Naive thymus-derived CD4-positive, alpha-beta T cell (primary cell): ENCODE measurements around the gene SCMH1. TPM values are rescaled to one million over a fixed set of nuclear protein-coding genes. Genes with fewer than 3 reads are reported as not detected.
"Not testable (repeated sequence)": the region's sequence is repeated elsewhere in the genome, so short reads cannot be mapped to it uniquely, and the experiment has no call there.

Experiments
- ATAC-seq: fragments of 150-1000 bp; cut with Tn5 transposase; 2 replicates; pipeline ENCODE4 v1.10.0; 2021; ENCODE audit warnings: mild to moderate bottlenecking, moderate library complexity
- CTCF ChIA-PET: fragments of 350-600 bp; sonication (Branson Sonifier 250); formaldehyde crosslinking; loops from one replicate; lab custom pipeline; 2021; ENCODE audit warnings: antibody characterized with exemption; lab: Charles Lee
- POLR2A ChIA-PET: fragments of 350-600 bp; sonication (Branson Sonifier 250); formaldehyde crosslinking; loops from one replicate; lab custom pipeline; 2021; ENCODE audit warnings: antibody characterized with exemption, inconsistent platforms; lab: Charles Lee
- DNase-seq, 9 donors: peaks; one replicate each; pipeline versions ENCODE4 v3.0.0 to v3.0.0-alpha.2; 2020 to 2022; ENCODE audit warnings: mixed read lengths in 1 of 9
- H3K27ac ChIP-seq: one replicate; pipeline ENCODE4 v1.7.0; 2013; ENCODE audit warnings: mild to moderate bottlenecking, low read depth, low read length, moderate library complexity
- H3K27me3 ChIP-seq, 2 donors: one replicate each; pipeline ENCODE4 v1.7.0; 2013; ENCODE audit warnings: low read length in 2 of 2, mild to moderate bottlenecking in 2 of 2, moderate library complexity in 2 of 2; ENCODE audit not compliant: control insufficient read depth in 2 of 2, insufficient read depth in 2 of 2
- H3K36me3 ChIP-seq, 3 experiments: 1 replicate in 2 of 3; 2 replicates in 1 of 3; pipeline ENCODE4 v1.7.0; 2013; ENCODE audit warnings: low read length in 3 of 3, mild to moderate bottlenecking in 3 of 3, moderate library complexity in 1 of 3; ENCODE audit not compliant: insufficient read depth in 3 of 3, control insufficient read depth in 2 of 3
- H3K4me1 ChIP-seq, 2 donors: one replicate each; pipeline ENCODE4 v1.7.0; 2013; ENCODE audit warnings: low read length in 2 of 2, mild to moderate bottlenecking in 2 of 2, moderate library complexity in 1 of 2; ENCODE audit not compliant: control insufficient read depth in 2 of 2, insufficient read depth in 2 of 2
- H3K4me3 ChIP-seq: 2 replicates; pipeline ENCODE4 v1.7.0; 2013; ENCODE audit warnings: mild to moderate bottlenecking, low read length
- H3K9me3 ChIP-seq, 3 experiments: 1 replicate in 2 of 3; 2 replicates in 1 of 3; pipeline ENCODE4 v1.7.0; 2013; ENCODE audit warnings: low read length in 3 of 3; ENCODE audit not compliant: control insufficient read depth in 2 of 3
- H3K27ac Mint-ChIP-seq, 9 donors: one replicate each; pipeline ENCODE4 v1.8.0; 2020 to 2022; ENCODE audit warnings: mixed read lengths in 9 of 9, mild to moderate bottlenecking in 8 of 9, moderate library complexity in 5 of 9, inconsistent platforms in 2 of 9
- H3K27me3 Mint-ChIP-seq, 5 donors: one replicate each; pipeline ENCODE4 v1.8.0; 2021 to 2022; ENCODE audit warnings: mixed read lengths in 5 of 5, mild to moderate bottlenecking in 1 of 5
- H3K36me3 Mint-ChIP-seq, 5 donors: one replicate each; pipeline ENCODE4 v1.8.0; 2020 to 2022; ENCODE audit warnings: mixed read lengths in 5 of 5, mild to moderate bottlenecking in 3 of 5, inconsistent platforms in 1 of 5
- H3K4me1 Mint-ChIP-seq, 7 donors: one replicate each; pipeline ENCODE4 v1.8.0; 2020 to 2022; ENCODE audit warnings: mixed read lengths in 7 of 7, mild to moderate bottlenecking in 3 of 7, inconsistent platforms in 1 of 7
- H3K4me3 Mint-ChIP-seq, 10 donors: one replicate each; pipeline ENCODE4 v1.8.0; 2020 to 2022; ENCODE audit warnings: mild to moderate bottlenecking in 10 of 10, mixed read lengths in 10 of 10, moderate library complexity in 6 of 10, inconsistent platforms in 2 of 10
- H3K9me3 Mint-ChIP-seq, 11 donors: one replicate each; pipeline ENCODE4 v1.8.0; 2020 to 2022; ENCODE audit warnings: mixed read lengths in 11 of 11, mild to moderate bottlenecking in 4 of 11, inconsistent platforms in 1 of 11, moderate library complexity in 1 of 11
- intact Hi-C, 2 donors: fragments of 100-400 bp; cut with micrococcal nuclease; formaldehyde crosslinking; loops; one replicate each; pipeline ENCODE4 v1.15.1; 2023
- polyA plus RNA-seq, 2 donors: library from polyadenylated mRNA; unstranded; fragments of 300-500 nt; fragmentation: Illumina TruSeq; gene quantifications; one replicate each; pipeline ENCODE4 v1.2.3, GENCODE V29; 2021
- total RNA-seq, 6 experiments: library from RNA in 5 of 6; stranded (reverse) in 5 of 6; gene quantifications; 1 replicate in 5 of 6; 2 replicates in 1 of 6; pipeline ENCODE4 v1.2.3 and lab custom pipeline; 2021 to 2026

Gene SCMH1
- total and polyA plus RNA-seq, 7 experiments from 2014 or later = 3.6 to 18.6 (median 16.8) TPM

DNA sequence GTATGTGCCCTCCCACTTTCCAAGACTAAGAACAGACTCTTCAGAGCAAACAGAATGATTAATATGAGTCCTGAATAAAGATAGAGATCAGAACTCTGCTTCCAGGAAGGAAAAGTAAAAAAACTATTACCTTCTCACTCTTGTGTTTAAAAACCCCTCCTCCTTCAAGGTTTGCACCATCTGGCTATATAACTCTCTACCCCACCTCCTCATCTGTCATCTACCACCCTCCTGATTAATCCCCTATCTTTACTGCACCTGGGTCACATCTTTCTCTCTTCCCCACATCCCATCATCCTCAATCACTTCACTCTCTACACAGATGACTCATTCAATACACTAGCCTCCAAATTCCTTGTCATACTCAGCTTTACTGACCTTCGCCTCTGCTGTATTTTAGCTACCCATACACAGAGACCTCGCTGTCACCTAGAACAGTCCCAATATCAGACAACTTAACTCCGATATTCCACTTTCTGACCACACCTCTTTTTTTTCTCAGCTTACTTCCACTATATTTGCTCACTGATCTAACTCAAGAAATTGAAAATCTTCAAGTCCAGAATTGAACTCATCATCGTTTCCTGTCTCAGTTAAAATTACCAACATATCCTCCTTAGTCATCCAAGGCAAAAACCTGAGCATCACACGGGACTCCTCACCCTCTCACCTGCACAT is 3.7 kb downstream of the SCMH1 start:
- H3K36me3 ChIP-seq = no peaks in the 10 kb centered on the region
- peaks cover 10 to 13% of the 10 kb centered on the region in 2 donors for H3K4me1 ChIP-seq
- H3K27ac Mint-ChIP-seq = no peak overlapping the region
- ChIA-PET POLR2A (no interaction called here), CTCF (interaction anchor here (0.6 kb wide), 1 partner anchor 11 kb away, joined by 3 read pairs; no protein-coding TSS in a partner anchor)
- H3K4me3 Mint-ChIP-seq = no peak overlapping the region
- intact Hi-C loops = no loop called here
- H3K4me3 ChIP-seq = no peak overlapping the region
- no peak overlapping the region for H3K27ac ChIP-seq
- H3K9me3 Mint-ChIP-seq = no peaks in the 10 kb centered on the region
- H3K4me1 Mint-ChIP-seq = peaks cover 12 to 43% (median 21%) of the 10 kb centered on the region in 7 donors
- DNase-seq = no peak
- H3K27me3 ChIP-seq = no peaks in the 10 kb centered on the region
- H3K36me3 Mint-ChIP-seq = no peaks in the 10 kb centered on the region
- H3K27me3 Mint-ChIP-seq = no peaks in the 10 kb centered on the region
- H3K9me3 ChIP-seq = no peaks in the 10 kb centered on the region
- ATAC-seq = no peak

- ATAC-seq = no peak
- no peaks in the 10 kb centered on the region for H3K9me3 Mint-ChIP-seq
- H3K27me3 ChIP-seq = no peaks in the 10 kb centered on the region
- no peak overlapping the region for H3K27ac Mint-ChIP-seq
- H3K27ac ChIP-seq = no peak overlapping the region
- H3K4me3 ChIP-seq = no peak overlapping the region
- ChIA-PET POLR2A (no interaction called here), CTCF (no interaction called here)
- no peaks in the 10 kb centered on the region for H3K36me3 ChIP-seq
- no peaks in the 10 kb centered on the region for H3K36me3 Mint-ChIP-seq
- H3K4me1 Mint-ChIP-seq = peaks cover 8 to 34% (median 13%) of the 10 kb centered on the region in 7 donors
- intact Hi-C loops = no loop called here
- no peak overlapping the region for H3K4me3 Mint-ChIP-seq
- DNase-seq = no peak
- no peaks in the 10 kb centered on the region for H3K9me3 ChIP-seq
- H3K4me1 ChIP-seq = peaks cover 5 to 6% of the 10 kb centered on the region in 2 donors
- H3K27me3 Mint-ChIP-seq = no peaks in the 10 kb centered on the region
Observed at GRCh38 chr1:41236781-41237180, 5.3 kb downstream of the SCMH1 start.

- intact Hi-C loops = no loop called here
Observed at GRCh38 chr1:41235893-41236292, 6.2 kb downstream of the SCMH1 start.

GRCh38 chr1:41233708-41234107 is 8.4 kb downstream of the SCMH1 start:
- CTCF ChIA-PET = no interaction called here

More at GRCh38 chr1:41235893-41236292, 6.2 kb downstream of the SCMH1 start:
- no peak for DNase-seq
- Histone ChIP-seq H3K36me3 (no peaks in the 10 kb centered on the region), H3K27me3 (no peaks in the 10 kb centered on the region), H3K27ac (no peak overlapping the region), H3K4me3 (no peak overlapping the region), H3K4me1 (peaks cover 2 to 3% of the 10 kb centered on the region in 2 donors), H3K9me3 (no peaks in the 10 kb centered on the region)
- no peak for ATAC-seq
- Mint-ChIP-seq H3K9me3 (no peaks in the 10 kb centered on the region), H3K4me1 (peaks cover 7 to 33% (median 11%) of the 10 kb centered on the region in 7 donors), H3K27ac (no peak overlapping the region), H3K36me3 (peaks cover 0 to 5% (median 0%) of the 10 kb centered on the region in 5 donors), H3K4me3 (no peak overlapping the region), H3K27me3 (no peaks in the 10 kb centered on the region)
- ChIA-PET POLR2A (no interaction called here), CTCF (no interaction called here)

DNA sequence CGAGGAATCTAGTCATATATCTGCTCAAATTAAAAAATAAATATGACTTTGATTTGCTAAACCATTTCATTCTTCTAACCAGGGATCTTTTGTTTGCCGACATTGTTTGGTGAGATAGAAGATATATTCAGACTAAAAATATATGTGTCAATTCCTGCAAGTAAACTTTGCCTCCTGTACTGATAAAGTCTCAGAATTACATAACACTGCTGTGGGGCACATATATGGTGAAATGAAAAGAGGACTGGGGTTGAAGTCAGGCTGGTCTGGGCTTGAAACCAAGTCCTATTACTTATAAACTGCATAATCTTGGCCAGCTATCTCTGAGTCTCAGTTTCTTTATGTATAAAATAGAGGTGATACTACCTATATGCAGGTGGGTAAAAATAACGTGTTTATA is 9.8 kb downstream of the SCMH1 start:
- H3K4me3 Mint-ChIP-seq = no peak overlapping the region
- no peak overlapping the region for H3K27ac ChIP-seq
- peaks cover 0 to 2% (median 0%) of the 10 kb centered on the region in 11 donors for H3K9me3 Mint-ChIP-seq
- H3K4me3 ChIP-seq = no peak overlapping the region
- no peak for DNase-seq
- no peaks in the 10 kb centered on the region for H3K9me3 ChIP-seq
- ChIA-PET POLR2A (no interaction called here), CTCF (no interaction called here)
- no peaks in the 10 kb centered on the region for H3K27me3 Mint-ChIP-seq
- intact Hi-C loops = no loop called here
- peaks cover 2 to 23% (median 13%) of the 10 kb centered on the region in 7 donors for H3K4me1 Mint-ChIP-seq
- H3K36me3 ChIP-seq = no peaks in the 10 kb centered on the region
- no peaks in the 10 kb centered on the region for H3K27me3 ChIP-seq
- H3K27ac Mint-ChIP-seq = no peak overlapping the region
- ATAC-seq = no peak
- H3K4me1 ChIP-seq = no peaks in the 10 kb centered on the region
- H3K36me3 Mint-ChIP-seq = peaks cover 0 to 21% (median 6%) of the 10 kb centered on the region in 5 donors

More at GRCh38 chr1:41233708-41234107, 8.4 kb downstream of the SCMH1 start:
- DNase-seq (no peak), ATAC-seq (no peak)
- no peaks in the 10 kb centered on the region for H3K9me3 ChIP-seq
- Mint-ChIP-seq H3K4me1 (peaks cover 0 to 23% (median 9%) of the 10 kb centered on the region in 7 donors), H3K27me3 (no peaks in the 10 kb centered on the region), H3K27ac (peak overlapping the region in 1 of 9 donors; percentile 57), H3K9me3 (peaks cover 0 to 2% (median 0%) of the 10 kb centered on the region in 11 donors), H3K36me3 (peaks cover 0 to 17% (median 6%) of the 10 kb centered on the region in 5 donors), H3K4me3 (no peak overlapping the region)
- H3K36me3 ChIP-seq = no peaks in the 10 kb centered on the region
- H3K4me3 ChIP-seq = no peak overlapping the region
- intact Hi-C loops = no loop called here
- H3K4me1 ChIP-seq = no peaks in the 10 kb centered on the region
- POLR2A ChIA-PET = no interaction called here
- H3K27me3 ChIP-seq = no peaks in the 10 kb centered on the region
- no peak overlapping the region for H3K27ac ChIP-seq

GRCh38 chr1:41230656-41231055 is 11.4 kb downstream of the SCMH1 start:
- DNase-seq (no peak), ATAC-seq (no peak)
- Mint-ChIP-seq H3K27ac (no peak overlapping the region), H3K4me3 (no peak overlapping the region), H3K36me3 (peaks cover 0 to 21% (median 6%) of the 10 kb centered on the region in 5 donors), H3K4me1 (peaks cover 4 to 19% (median 15%) of the 10 kb centered on the region in 7 donors), H3K9me3 (peaks cover 0 to 2% (median 0%) of the 10 kb centered on the region in 11 donors), H3K27me3 (no peaks in the 10 kb centered on the region)
- no peaks in the 10 kb centered on the region for H3K27me3 ChIP-seq
- ChIA-PET CTCF (no interaction called here), POLR2A (no interaction called here)
- intact Hi-C loops = no loop called here
- H3K9me3 ChIP-seq = no peaks in the 10 kb centered on the region
- H3K27ac ChIP-seq = no peak overlapping the region
- no peaks in the 10 kb centered on the region for H3K4me1 ChIP-seq
- no peaks in the 10 kb centered on the region for H3K36me3 ChIP-seq
- H3K4me3 ChIP-seq = no peak overlapping the region

DNA sequence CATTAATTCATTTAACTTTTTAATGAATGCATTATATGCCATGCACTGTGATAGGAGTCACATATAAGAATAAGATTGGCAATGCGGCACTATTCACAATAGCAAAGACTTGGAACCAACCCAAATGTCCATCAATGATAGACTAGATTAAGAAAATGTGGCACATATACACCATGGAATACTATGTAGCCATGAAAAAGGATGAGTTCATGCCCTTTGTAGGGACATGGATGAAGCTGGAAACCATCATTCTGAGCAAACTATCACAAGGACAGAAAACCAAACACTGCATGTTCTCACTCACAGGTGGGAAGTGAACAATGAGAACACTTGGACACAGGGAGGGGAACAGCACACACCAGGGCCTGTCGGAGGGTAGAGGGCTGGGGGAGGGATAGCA is 12.9 kb downstream of the SCMH1 start:
- H3K36me3 Mint-ChIP-seq = peaks cover 0 to 25% (median 7%) of the 10 kb centered on the region in 5 donors
- intact Hi-C loops, H3K4me1 ChIP-seq, H3K9me3 ChIP-seq, DNase-seq, ATAC-seq, H3K4me3 Mint-ChIP-seq, H3K9me3 Mint-ChIP-seq, H3K36me3 ChIP-seq, H3K27me3 ChIP-seq, H3K27ac Mint-ChIP-seq, H3K27me3 Mint-ChIP-seq, H3K27ac ChIP-seq, H3K4me3 ChIP-seq: not testable (repeated sequence)
- ChIA-PET POLR2A (interaction anchor here (0.7 kb wide), 1 partner anchor 84 kb away, joined by 9 read pairs; no protein-coding TSS in a partner anchor), CTCF (interaction anchor here (0.7 kb wide), 1 partner anchor 1682 kb away, joined by 5 read pairs; no protein-coding TSS in a partner anchor)
- H3K4me1 Mint-ChIP-seq = peaks cover 4 to 19% (median 15%) of the 10 kb centered on the region in 7 donors
